Body of pancreas (tissue), 4 donors: Measurements from ENCODE around the gene GNPNAT1.

ENCODE experiments used
- CTCF ChIP-seq, 7 experiments: fragments of 450-650 bp in 4 of 7; fragments of 200-600 bp in 3 of 7; sonication (generic) in 3 of 7; IDR thresholded peaks; one replicate each; pipeline ENCODE4 v1.5.1; 2016 to 2019; ENCODE audit warnings: antibody characterized with exemption in 7 of 7
- POLR2A ChIP-seq, 3 donors: fragments of 450-650 bp; IDR thresholded peaks; one replicate each; pipeline ENCODE4 v1.6.1; 2016; ENCODE audit warnings: antibody characterized with exemption in 3 of 3, mild to moderate bottlenecking in 2 of 3

- TF ChIP-seq CTCF (IDR thresholded peaks at IDR 0.05) (no peak), POLR2A (IDR thresholded peaks at IDR 0.05) (no peak)
Observed at GRCh38 chr14:52735921-52736489, 55.4 kb downstream of the GNPNAT1 start.
